H9 (cell line): Measurements from ENCODE around the gene DOCK7. TPM values are rescaled to one million over a fixed set of nuclear protein-coding genes. Genes with fewer than 3 reads are reported as not detected.

Experiments used
- DNase-seq: peaks from one replicate; pipeline ENCODE4 v3.0.0-alpha.2; 2017
- H2AFZ ChIP-seq: one replicate; pipeline ENCODE4 v1.6.1; 2013; ENCODE audit warnings: mild to moderate bottlenecking, low read length, control low read depth, moderate library complexity
- H2AK5ac ChIP-seq: 2 replicates; pipeline ENCODE4 v1.6.1; 2013; ENCODE audit warnings: low read length, control low read depth, mixed read lengths; ENCODE audit not compliant: insufficient read length
- H2BK120ac ChIP-seq: one replicate; pipeline ENCODE4 v1.6.1; 2013; ENCODE audit warnings: low read depth, mild to moderate bottlenecking, low read length, control low read depth, inconsistent platforms; ENCODE audit not compliant: poor library complexity, severe bottlenecking
- H2BK12ac ChIP-seq: 2 replicates; pipeline ENCODE4 v1.6.1; 2013; ENCODE audit warnings: low read length, control low read depth, mixed read lengths, low read depth; ENCODE audit not compliant: insufficient read length
- H2BK15ac ChIP-seq: 2 replicates; pipeline ENCODE4 v1.6.1; 2013; ENCODE audit warnings: low read depth, low read length, control low read depth
- H2BK20ac ChIP-seq: one replicate; pipeline ENCODE4 v1.6.1; 2013; ENCODE audit warnings: low read depth, mild to moderate bottlenecking, low read length, control low read depth, inconsistent platforms; ENCODE audit not compliant: poor library complexity, severe bottlenecking
- H2BK5ac ChIP-seq: 2 replicates; pipeline ENCODE4 v1.6.1; 2013; ENCODE audit warnings: low read length, control low read depth, mixed read lengths; ENCODE audit not compliant: insufficient read length
- H3K14ac ChIP-seq: 2 replicates; pipeline ENCODE4 v1.6.1; 2013; ENCODE audit warnings: low read length, control low read depth; ENCODE audit not compliant: insufficient read depth
- H3K18ac ChIP-seq: 2 replicates; pipeline ENCODE4 v1.6.1; 2013; ENCODE audit warnings: low read depth, mild to moderate bottlenecking, mixed read lengths, low read length, control low read depth; ENCODE audit not compliant: insufficient read length
- H3K23ac ChIP-seq: 2 replicates; pipeline ENCODE4 v1.6.1; 2013; ENCODE audit warnings: low read length, control low read depth, mixed read lengths, low read depth; ENCODE audit not compliant: insufficient read length
- H3K23me2 ChIP-seq: 2 replicates; pipeline ENCODE4 v1.6.1; 2013; ENCODE audit warnings: low read depth, mild to moderate bottlenecking, mixed read lengths, low read length, control low read depth; ENCODE audit not compliant: insufficient read length, poor library complexity, severe bottlenecking
- H3K27ac ChIP-seq: 2 replicates; pipeline ENCODE4 v1.5.1; 2013; ENCODE audit warnings: low read length, control low read depth, mixed read lengths, low read depth; ENCODE audit not compliant: insufficient read length
- H3K27me3 ChIP-seq: 2 replicates; pipeline ENCODE4 v1.6.1; 2013; ENCODE audit warnings: low read length, control low read depth, inconsistent platforms; ENCODE audit not compliant: insufficient read depth
- H3K4ac ChIP-seq: 2 replicates; pipeline ENCODE4 v1.6.1; 2013; ENCODE audit warnings: low read depth, mild to moderate bottlenecking, control low read depth, inconsistent platforms, low read length, moderate library complexity
- H3K4me1 ChIP-seq: 2 replicates; pipeline ENCODE4 v1.6.1; 2013; ENCODE audit warnings: low read length, control low read depth, inconsistent platforms; ENCODE audit not compliant: insufficient read depth
- H3K4me2 ChIP-seq: 2 replicates; pipeline ENCODE4 v1.6.1; 2013; ENCODE audit warnings: low read length, control low read depth, mixed read lengths; ENCODE audit not compliant: insufficient read length, insufficient read depth
- H3K56ac ChIP-seq: 2 replicates; pipeline ENCODE4 v1.6.1; 2013; ENCODE audit warnings: low read depth, mild to moderate bottlenecking, mixed read lengths, low read length, control low read depth; ENCODE audit not compliant: insufficient read length
- H3K79me1 ChIP-seq: 2 replicates; pipeline ENCODE4 v1.6.1; 2013; ENCODE audit warnings: low read depth, mild to moderate bottlenecking, moderate library complexity, low read length, control low read depth, inconsistent platforms; ENCODE audit not compliant: insufficient read depth, poor library complexity, severe bottlenecking
- H3K79me2 ChIP-seq: 2 replicates; pipeline ENCODE4 v1.6.1; 2013; ENCODE audit warnings: low read length, control low read depth, inconsistent platforms; ENCODE audit not compliant: insufficient read depth
- H3K9ac ChIP-seq: 2 replicates; pipeline ENCODE4 v1.6.1; 2013; ENCODE audit warnings: low read length, control low read depth, mixed read lengths; ENCODE audit not compliant: insufficient read length; ENCODE audit errors: extremely low read depth
- H3K9me3 ChIP-seq: one replicate; pipeline ENCODE4 v1.6.1; 2013; ENCODE audit warnings: low read depth, low read length, inconsistent platforms; ENCODE audit not compliant: control insufficient read depth
- H3T11ph ChIP-seq: one replicate; pipeline ENCODE4 v1.6.1; 2013; ENCODE audit warnings: mild to moderate bottlenecking, low read length, control low read depth, inconsistent platforms
- H4K20me1 ChIP-seq: one replicate; pipeline ENCODE4 v1.6.1; 2013; ENCODE audit not compliant: control insufficient read depth, insufficient read length, insufficient read depth
- H4K5ac ChIP-seq: 2 replicates; pipeline ENCODE4 v1.6.1; 2013; ENCODE audit warnings: low read depth, mild to moderate bottlenecking, mixed read lengths, low read length, control low read depth; ENCODE audit not compliant: insufficient read length
- H4K8ac ChIP-seq: replicated peaks from 2 replicates; pipeline ENCODE4 v1.6.1; 2013; ENCODE audit warnings: low read length, control low read depth, mixed read lengths, low read depth; ENCODE audit not compliant: insufficient read length
- H4K91ac ChIP-seq: 2 replicates; pipeline ENCODE4 v1.6.1; 2013; ENCODE audit warnings: low read depth, mild to moderate bottlenecking, moderate library complexity, mixed read lengths, low read length, control low read depth; ENCODE audit not compliant: insufficient read length
- H3K27ac Mint-ChIP-seq, 3 experiments: 2 replicates in 2 of 3; 3 replicates in 1 of 3; pipeline ENCODE4 v1.8.0; 2020 to 2021; ENCODE audit warnings: mixed read lengths in 3 of 3, mild to moderate bottlenecking in 1 of 3, moderate library complexity in 1 of 3
- H3K27me3 Mint-ChIP-seq: 2 replicates; pipeline ENCODE4 v1.8.0; 2021; ENCODE audit warnings: low read depth, mild to moderate bottlenecking, moderate library complexity, mixed read lengths
- H3K36me3 Mint-ChIP-seq, 3 experiments: 2 replicates in 2 of 3; 3 replicates in 1 of 3; pipeline ENCODE4 v1.8.0; 2020 to 2021; ENCODE audit warnings: low read depth in 3 of 3, mixed read lengths in 3 of 3; ENCODE audit not compliant: insufficient read depth in 1 of 3
- H3K4me1 Mint-ChIP-seq, 2 experiments: 2 replicates each; pipeline ENCODE4 v1.8.0; 2020; ENCODE audit warnings: mixed read lengths in 2 of 2
- H3K4me3 Mint-ChIP-seq, 2 experiments: 2 replicates in 1 of 2; 3 replicates in 1 of 2; pipeline ENCODE4 v1.8.0; 2020 to 2021; ENCODE audit warnings: mild to moderate bottlenecking in 2 of 2, mixed read lengths in 2 of 2, moderate library complexity in 1 of 2
- H3K9me3 Mint-ChIP-seq, 2 experiments: 2 replicates in 1 of 2; 3 replicates in 1 of 2; pipeline ENCODE4 v1.8.0; 2020; ENCODE audit warnings: mild to moderate bottlenecking in 2 of 2, mixed read lengths in 2 of 2, moderate library complexity in 1 of 2
- WGBS: extraction: QIAGEN DNeasy Blood & Tissue Kit; methylation state at CpG from one replicate; pipeline ENCODE4 v1.1.7; 2013; ENCODE audit warnings: missing lambda C conversion rate, low lambda C conversion rate, mixed read lengths; ENCODE audit not compliant: insufficient read length; ENCODE audit errors: extremely low coverage; 5-methylcytosine and 5-hydroxymethylcytosine counted together
- total RNA-seq: library from RNA; stranded (reverse); gene quantifications from 2 replicates; pipeline ENCODE4 v1.2.1, GENCODE V29; 2021
- TF ChIP-seq, protein P1 (sequence below): fragments of 200-600 bp; sonication (generic); conservative IDR thresholded peaks from 3 replicates; pipeline ENCODE4 v1.8.0; 2021; ENCODE audit warnings: antibody characterized with exemption, mild to moderate bottlenecking

The DOCK7 gene
- total RNA-seq, 1 experiment from 2014 or later = 36.8 TPM

DNA sequence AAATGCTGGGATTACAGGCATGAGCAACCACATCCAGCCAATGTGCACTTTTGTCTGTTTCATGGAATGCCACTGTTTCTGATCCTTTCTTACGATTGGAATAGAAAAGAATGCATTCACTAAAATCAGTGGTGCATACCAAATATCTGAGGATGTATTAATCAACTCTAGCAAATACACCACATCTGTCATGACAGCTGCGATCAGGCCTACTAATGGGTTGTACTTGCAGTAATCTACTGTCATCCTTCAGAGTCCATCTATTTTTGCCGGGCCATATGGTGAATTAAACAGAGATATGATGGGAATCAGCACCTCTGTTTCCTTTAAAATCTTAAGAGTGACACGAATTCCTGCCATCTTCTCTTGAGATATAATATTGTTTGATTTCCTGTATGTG, 259.8 kb downstream of the DOCK7 start:
- Histone ChIP-seq H2AFZ (no peak overlapping the region), H2AK5ac (no peak overlapping the region), H3K4me2 (no peak overlapping the region), H3K27me3 (no peaks in the 10 kb centered on the region), H2BK5ac (no peak overlapping the region), H3K4me1 (no peaks in the 10 kb centered on the region), H2BK20ac (no peak overlapping the region), H3K9me3 (no peaks in the 10 kb centered on the region), H4K91ac (no peak overlapping the region), H3K56ac (no peak overlapping the region), H3K4ac (no peak overlapping the region), H2BK15ac (no peak overlapping the region), H3K23me2 (no peaks in the 10 kb centered on the region), H4K8ac (no peak overlapping the region), H3K9ac (no peak overlapping the region), H4K5ac (no peak overlapping the region), H3K18ac (no peak overlapping the region), H3K79me1 (no peaks in the 10 kb centered on the region), H4K20me1 (no peaks in the 10 kb centered on the region), H3K79me2 (no peaks in the 10 kb centered on the region), H3K23ac (no peak overlapping the region), H3K14ac (no peak overlapping the region), H2BK12ac (no peak overlapping the region), H3T11ph (no peak overlapping the region), H2BK120ac (no peak overlapping the region), H3K27ac (no peak overlapping the region)
- no CpG with 5 or more reads among the region's 4 CpGs for WGBS
- Mint-ChIP-seq H3K36me3 (no peaks in the 10 kb centered on the region), H3K4me3 (no peak overlapping the region), H3K27ac (no peak overlapping the region), H3K9me3 (no peaks in the 10 kb centered on the region), H3K27me3 (peaks cover 3% of the 10 kb centered on the region; the same call in 1 of the 2 replicates), H3K4me1 (0 out of 4 replicates have a peak, but pooled peaks cover 3 to 4% of the 10 kb centered on the region in 2 experiments)
- TF ChIP-seq, protein P1, sequence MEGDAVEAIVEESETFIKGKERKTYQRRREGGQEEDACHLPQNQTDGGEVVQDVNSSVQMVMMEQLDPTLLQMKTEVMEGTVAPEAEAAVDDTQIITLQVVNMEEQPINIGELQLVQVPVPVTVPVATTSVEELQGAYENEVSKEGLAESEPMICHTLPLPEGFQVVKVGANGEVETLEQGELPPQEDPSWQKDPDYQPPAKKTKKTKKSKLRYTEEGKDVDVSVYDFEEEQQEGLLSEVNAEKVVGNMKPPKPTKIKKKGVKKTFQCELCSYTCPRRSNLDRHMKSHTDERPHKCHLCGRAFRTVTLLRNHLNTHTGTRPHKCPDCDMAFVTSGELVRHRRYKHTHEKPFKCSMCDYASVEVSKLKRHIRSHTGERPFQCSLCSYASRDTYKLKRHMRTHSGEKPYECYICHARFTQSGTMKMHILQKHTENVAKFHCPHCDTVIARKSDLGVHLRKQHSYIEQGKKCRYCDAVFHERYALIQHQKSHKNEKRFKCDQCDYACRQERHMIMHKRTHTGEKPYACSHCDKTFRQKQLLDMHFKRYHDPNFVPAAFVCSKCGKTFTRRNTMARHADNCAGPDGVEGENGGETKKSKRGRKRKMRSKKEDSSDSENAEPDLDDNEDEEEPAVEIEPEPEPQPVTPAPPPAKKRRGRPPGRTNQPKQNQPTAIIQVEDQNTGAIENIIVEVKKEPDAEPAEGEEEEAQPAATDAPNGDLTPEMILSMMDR = no peak
- no peak for DNase-seq
